PC-3 (cell line): ENCODE measurements around the gene MIAT. TPM values are rescaled to one million over a fixed set of nuclear protein-coding genes. Genes with fewer than 3 reads are reported as not detected.

ENCODE experiments used
- ATAC-seq: fragments of 200-7000 bp; cut with Tn5 transposase; 2 replicates; pipeline ENCODE4 v1.9.1; 2020; ENCODE audit warnings: mild to moderate bottlenecking, moderate library complexity
- BruUV-seq: library from RNA; stranded (reverse); fragments of 400-500 nt; replicated peaks from 2 replicates; lab custom pipeline; 2021; lab: Mats Ljungman, UMichigan
- CTCF ChIA-PET: fragments of 300-600 bp; sonication (Branson Sonifier 250); formaldehyde crosslinking; loops from one replicate; lab custom pipeline; 2022; ENCODE audit warnings: antibody characterized with exemption; lab: Charles Lee
- POLR2A ChIA-PET: fragments of 300-600 bp; sonication (Branson Sonifier 250); formaldehyde crosslinking; loops from one replicate; lab custom pipeline; 2022; ENCODE audit warnings: antibody characterized with exemption; ENCODE audit not compliant: unreplicated experiment; lab: Charles Lee
- DNase-seq: peaks from one replicate; pipeline ENCODE4 v3.0.0-alpha.2; 2015
- H2AFZ ChIP-seq: fragments of 300-600 bp; sonication (generic); 2 replicates; pipeline ENCODE4 v1.6.0; 2016; ENCODE audit warnings: antibody characterized with exemption, low read length
- H3F3A ChIP-seq: fragments of 300-600 bp; sonication (generic); one replicate; pipeline ENCODE4 v1.6.0; 2017; ENCODE audit warnings: antibody characterized with exemption, low read length, control low read depth, mild to moderate bottlenecking; ENCODE audit not compliant: unreplicated experiment
- H3K27ac ChIP-seq: fragments of 300-600 bp; sonication (generic); 2 replicates; pipeline ENCODE4 v1.5.1; 2016; ENCODE audit warnings: mild to moderate bottlenecking, low read length
- H3K27me3 ChIP-seq: fragments of 300-600 bp; sonication (generic); 2 replicates; pipeline ENCODE4 v1.6.1; 2016; ENCODE audit warnings: low read length, mixed read lengths
- H3K36me3 ChIP-seq: fragments of 300-600 bp; sonication (generic); 2 replicates; pipeline ENCODE4 v1.6.1; 2016; ENCODE audit warnings: low read depth, mixed run types, low read length, mixed read lengths
- H3K4me1 ChIP-seq: fragments of 300-600 bp; sonication (generic); 2 replicates; pipeline ENCODE4 v1.5.1; 2016; ENCODE audit warnings: low read length; ENCODE audit not compliant: insufficient read depth
- H3K4me2 ChIP-seq: fragments of 300-600 bp; sonication (generic); 2 replicates; pipeline ENCODE4 v1.6.0; 2016; ENCODE audit warnings: low read length
- H3K4me3 ChIP-seq: fragments of 300-600 bp; sonication (generic); 2 replicates; pipeline ENCODE4 v1.5.1; 2016; ENCODE audit warnings: mild to moderate bottlenecking, low read length, mixed read lengths
- H3K79me2 ChIP-seq: fragments of 300-600 bp; sonication (generic); 2 replicates; pipeline ENCODE4 v1.6.1; 2017; ENCODE audit warnings: low read length, mixed read lengths
- H3K9ac ChIP-seq: fragments of 300-600 bp; sonication (generic); 2 replicates; pipeline ENCODE4 v1.6.0; 2016; ENCODE audit warnings: mild to moderate bottlenecking, low read length
- H3K9me2 ChIP-seq: fragments of 300-600 bp; sonication (generic); replicated peaks from 2 replicates; pipeline ENCODE4 v1.6.1; 2016; ENCODE audit warnings: mixed run types, low read length, mixed read lengths
- H3K9me3 ChIP-seq: fragments of 300-600 bp; sonication (generic); 2 replicates; pipeline ENCODE4 v1.6.1; 2016; ENCODE audit warnings: low read length, mixed read lengths
- H4K20me1 ChIP-seq: fragments of 300-600 bp; sonication (generic); 2 replicates; pipeline ENCODE4 v1.6.1; 2016; ENCODE audit warnings: low read length, mixed read lengths
- CTCF ChIP-seq: fragments of 300-600 bp; sonication (generic); conservative IDR thresholded peaks from 2 replicates; pipeline ENCODE4 v1.5.1; 2017; ENCODE audit warnings: antibody characterized with exemption, low read depth, mild to moderate bottlenecking, low read length
- EZH2 ChIP-seq: fragments of 300-600 bp; sonication (generic); IDR thresholded peaks from one replicate; pipeline ENCODE4 v1.6.1; 2017; ENCODE audit warnings: antibody characterized with exemption, mild to moderate bottlenecking, low read length; ENCODE audit not compliant: unreplicated experiment
- EZH2phosphoT487 ChIP-seq: fragments of 300-600 bp; sonication (generic); IDR thresholded peaks from 2 replicates; pipeline ENCODE4 v1.6.1; 2018; ENCODE audit warnings: mild to moderate bottlenecking, antibody characterized with exemption, low read length, borderline replicate concordance
- intact Hi-C: fragments of 100-400 bp; cut with micrococcal nuclease; formaldehyde crosslinking; loops from 2 replicates; pipeline ENCODE4 v1.9.0; 2023
- total RNA-seq: library from RNA; depleted of rRNA; stranded (reverse); fragments of >200 nt; gene quantifications from 2 replicates; pipeline ENCODE4 v1.2.3, GENCODE V29; 2014

MIAT gene
- total RNA-seq, 1 experiment from 2014 or later = 0.15 TPM

GRCh38 chr22:26662160-26662559, 4.8 kb downstream of the MIAT start:
- ChIA-PET POLR2A (no interaction called here), CTCF (no interaction called here)
- ATAC-seq (no peak), DNase-seq (no peak)
- H4K20me1 ChIP-seq = no peaks in the 10 kb centered on the region
- H3K27ac ChIP-seq = no peak overlapping the region
- no TSS peak for BruUV-seq
- no peaks in the 10 kb centered on the region for H3F3A ChIP-seq
- H3K27me3 ChIP-seq = peaks cover 14% of the 10 kb centered on the region
- H3K9me2 ChIP-seq = no peaks in the 10 kb centered on the region
- no peak for TF ChIP-seq EZH2
- no peak for TF ChIP-seq CTCF
- no peak for TF ChIP-seq EZH2phosphoT487
- H3K9ac ChIP-seq = no peak overlapping the region
- no peaks in the 10 kb centered on the region for H3K9me3 ChIP-seq
- H3K4me3 ChIP-seq = no peak overlapping the region
- no peaks in the 10 kb centered on the region for H3K79me2 ChIP-seq
- H3K4me2 ChIP-seq = no peak overlapping the region
- H3K36me3 ChIP-seq = no peaks in the 10 kb centered on the region
- intact Hi-C loops = no loop called here
- H2AFZ ChIP-seq = no peak overlapping the region
- peaks cover 10% of the 10 kb centered on the region for H3K4me1 ChIP-seq

GRCh38 chr22:26663374-26663923, 6.1 kb downstream of the MIAT start:
- no TSS peak for BruUV-seq
- intact Hi-C loops = no loop called here
- Histone ChIP-seq H3K9me3 (no peaks in the 10 kb centered on the region), H3K27me3 (0 out of 2 replicates have a peak, but pooled peaks cover under 1% of the 10 kb centered on the region), H3K9me2 (no peaks in the 10 kb centered on the region), H2AFZ (no peak overlapping the region), H3K36me3 (no peaks in the 10 kb centered on the region), H3K4me1 (peaks cover 7% of the 10 kb centered on the region), H3K9ac (no peak overlapping the region), H3K79me2 (no peaks in the 10 kb centered on the region), H3F3A (no peaks in the 10 kb centered on the region), H3K4me3 (no peak overlapping the region), H3K4me2 (no peak overlapping the region), H4K20me1 (no peaks in the 10 kb centered on the region), H3K27ac (no peak overlapping the region)
- no peak for ATAC-seq
- ChIA-PET POLR2A (interaction anchor here (0.5 kb wide), 1 partner anchor 19 kb away, joined by 5 read pairs; no protein-coding TSS in a partner anchor), CTCF (no interaction called here)
- TF ChIP-seq CTCF (no peak), EZH2phosphoT487 (no peak), EZH2 (no peak)
- no peak for DNase-seq

GRCh38 chr22:26665813-26666231, 8.4 kb downstream of the MIAT start:
- H3K27ac ChIP-seq = no peak overlapping the region
- no peak for TF ChIP-seq CTCF
- no peak for TF ChIP-seq EZH2
- TF ChIP-seq EZH2phosphoT487 = no peak
- no peak overlapping the region for H3K4me3 ChIP-seq
- no peaks in the 10 kb centered on the region for H4K20me1 ChIP-seq
- no peak overlapping the region for H3K9ac ChIP-seq
- ChIA-PET POLR2A (no interaction called here), CTCF (interaction anchor here (0.9 kb wide), 1 partner anchor 301 kb away, joined by 5 read pairs; no protein-coding TSS in a partner anchor)
- intact Hi-C loops = no loop called here
- no peaks in the 10 kb centered on the region for H3F3A ChIP-seq
- no TSS peak for BruUV-seq
- no peaks in the 10 kb centered on the region for H3K79me2 ChIP-seq
- no peak for ATAC-seq
- no peaks in the 10 kb centered on the region for H3K9me2 ChIP-seq
- H3K4me2 ChIP-seq = no peak overlapping the region
- H3K36me3 ChIP-seq = no peaks in the 10 kb centered on the region
- no peaks in the 10 kb centered on the region for H3K27me3 ChIP-seq
- no peak overlapping the region for H2AFZ ChIP-seq
- no peak for DNase-seq
- H3K4me1 ChIP-seq = no peaks in the 10 kb centered on the region; the same call in 1 of the 2 replicates
- no peaks in the 10 kb centered on the region for H3K9me3 ChIP-seq
